ENCODE data around the gene PLIN3.
"Not testable (repeated sequence)": the region's sequence is repeated elsewhere in the genome, so short reads cannot be mapped to it uniquely, and the experiment has no call there.

Gene PLIN3

DNA sequence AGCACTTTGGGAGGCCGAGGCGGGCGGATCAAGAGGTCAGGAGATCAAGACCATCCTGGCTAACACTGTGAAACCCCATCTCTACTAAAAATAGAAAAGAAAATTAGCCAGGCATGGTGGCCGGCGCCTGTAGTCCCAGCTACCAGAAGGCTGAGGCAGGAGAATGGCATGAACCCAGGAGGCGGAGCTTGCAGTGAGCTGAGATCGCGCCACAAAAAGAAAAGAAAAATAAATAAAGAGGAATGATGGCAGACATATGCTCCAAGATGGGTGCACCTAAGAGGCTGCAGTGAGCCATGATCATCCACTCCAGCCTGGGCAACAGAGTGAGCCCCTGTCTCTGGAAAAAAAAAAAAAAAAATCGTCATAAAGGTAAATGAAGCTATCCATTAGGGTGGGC is 21.5 kb downstream of the PLIN3 start:
- DNase-seq, result not testable (repeated sequence)

DNA sequence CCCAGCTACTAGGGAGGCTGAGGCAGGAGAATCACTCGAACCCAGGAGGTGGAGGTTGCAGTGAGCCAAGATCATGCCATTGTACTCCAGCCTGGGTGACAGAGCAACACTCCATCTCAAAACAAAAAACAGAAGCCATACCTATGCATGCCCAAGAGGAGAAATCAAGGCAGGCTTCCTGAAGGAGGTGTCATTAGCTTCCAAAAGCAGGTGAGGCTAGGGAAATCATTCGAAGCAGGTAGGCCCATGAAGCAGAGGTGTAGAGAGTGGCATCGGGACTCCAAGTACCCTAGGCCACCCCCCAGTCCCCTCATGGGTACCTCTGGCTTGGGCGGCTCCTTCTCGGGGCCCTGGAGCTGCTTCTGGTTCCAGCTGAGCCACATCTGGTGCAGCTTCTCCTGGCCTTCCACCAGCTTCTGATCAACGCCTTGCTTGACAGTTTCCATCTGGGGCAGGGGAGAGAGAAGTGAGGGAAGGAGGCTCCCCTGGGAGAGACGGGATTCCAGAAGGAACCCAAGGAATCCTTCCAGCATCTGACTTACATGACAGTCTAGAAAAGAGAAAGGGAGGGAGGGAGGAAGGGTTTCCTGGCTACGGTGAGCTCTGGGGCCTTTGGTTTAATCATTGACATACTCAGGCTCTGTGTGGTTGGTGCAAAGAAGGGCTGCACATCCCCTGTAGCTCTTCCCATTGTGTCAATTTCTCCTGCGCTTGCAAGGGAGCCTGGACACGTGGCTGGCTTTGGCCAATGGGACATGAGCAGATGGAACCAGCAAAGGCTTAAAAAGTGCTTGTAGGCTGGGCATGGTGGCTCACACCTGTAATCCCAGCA is 22.9 kb downstream of the PLIN3 start:
- no peak for DNase-seq

DNA sequence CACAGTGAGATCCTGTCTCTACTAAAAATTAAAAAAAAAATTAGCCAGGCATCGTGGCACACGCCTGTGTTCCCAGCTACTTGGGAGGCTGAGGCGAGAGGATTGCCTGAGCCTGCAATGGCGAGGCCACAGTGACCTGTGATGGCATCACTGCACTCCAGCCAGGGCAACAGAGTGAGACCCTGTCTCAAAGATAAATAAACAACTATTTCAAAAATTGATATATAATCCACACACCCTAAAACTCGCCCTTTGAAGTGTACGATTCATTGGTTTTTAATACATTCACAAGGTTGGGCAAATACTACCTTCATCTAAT is 23.9 kb downstream of the PLIN3 start:
- no peak for DNase-seq

DNA sequence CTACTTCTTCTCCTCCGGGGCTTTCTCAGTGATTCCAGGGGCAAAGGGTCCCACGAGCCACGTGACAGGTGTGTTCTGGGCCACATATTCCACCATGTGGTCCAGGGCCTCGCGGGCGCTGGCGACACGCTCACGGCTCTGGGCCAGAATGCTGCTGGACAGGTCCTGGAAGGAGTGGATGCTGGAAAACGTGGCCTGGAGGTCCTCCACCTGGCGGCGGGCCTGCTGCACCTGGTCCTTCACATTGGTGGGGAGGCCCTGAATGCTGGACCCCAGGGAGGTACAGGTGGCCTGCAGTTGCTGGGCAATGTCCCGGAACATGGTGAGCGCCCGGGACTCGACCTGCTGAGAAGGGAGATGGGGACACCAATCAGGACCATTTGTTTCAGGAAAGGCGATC is 28.3 kb downstream of the PLIN3 start:
- no peak for DNase-seq

DNA sequence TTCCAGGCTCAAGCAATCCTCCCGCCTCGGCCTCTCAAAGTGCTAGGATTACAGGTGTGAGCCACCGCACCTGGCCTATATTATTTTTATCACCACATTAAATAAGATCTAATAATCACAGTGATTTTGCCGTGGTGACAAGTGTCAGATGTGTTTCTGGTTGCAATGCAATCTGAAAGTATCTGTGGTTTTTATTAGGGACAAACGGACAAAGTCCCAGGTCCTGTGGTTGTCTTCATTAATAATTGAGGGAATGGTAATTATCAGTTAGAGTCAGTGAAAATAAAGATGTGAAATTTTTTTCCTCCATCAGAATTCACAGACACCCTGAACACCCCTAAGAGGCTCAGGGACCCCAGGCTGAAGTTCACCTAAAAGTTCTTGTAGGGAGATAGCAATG is 34.7 kb downstream of the PLIN3 start:
- DNase-seq, result no peak

DNA sequence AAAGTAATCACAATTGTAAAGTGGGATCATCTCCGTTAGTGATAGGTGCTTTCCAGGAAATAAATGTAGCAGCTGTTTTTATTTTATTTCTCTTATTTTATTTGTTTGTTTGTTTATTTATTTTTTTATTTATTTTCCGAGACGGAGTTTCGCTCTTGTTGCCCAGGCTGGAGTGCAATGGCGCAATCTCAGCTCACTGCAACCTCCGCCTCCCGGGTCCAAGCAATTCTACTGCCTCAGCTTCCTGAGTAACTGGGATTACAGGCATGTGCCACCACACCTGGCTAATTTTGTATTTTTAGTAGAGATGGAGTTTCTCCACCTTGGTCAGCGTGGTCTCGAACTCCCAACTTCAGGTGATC is 35.5 kb downstream of the PLIN3 start:
- DNase-seq, result not testable (repeated sequence)

DNA sequence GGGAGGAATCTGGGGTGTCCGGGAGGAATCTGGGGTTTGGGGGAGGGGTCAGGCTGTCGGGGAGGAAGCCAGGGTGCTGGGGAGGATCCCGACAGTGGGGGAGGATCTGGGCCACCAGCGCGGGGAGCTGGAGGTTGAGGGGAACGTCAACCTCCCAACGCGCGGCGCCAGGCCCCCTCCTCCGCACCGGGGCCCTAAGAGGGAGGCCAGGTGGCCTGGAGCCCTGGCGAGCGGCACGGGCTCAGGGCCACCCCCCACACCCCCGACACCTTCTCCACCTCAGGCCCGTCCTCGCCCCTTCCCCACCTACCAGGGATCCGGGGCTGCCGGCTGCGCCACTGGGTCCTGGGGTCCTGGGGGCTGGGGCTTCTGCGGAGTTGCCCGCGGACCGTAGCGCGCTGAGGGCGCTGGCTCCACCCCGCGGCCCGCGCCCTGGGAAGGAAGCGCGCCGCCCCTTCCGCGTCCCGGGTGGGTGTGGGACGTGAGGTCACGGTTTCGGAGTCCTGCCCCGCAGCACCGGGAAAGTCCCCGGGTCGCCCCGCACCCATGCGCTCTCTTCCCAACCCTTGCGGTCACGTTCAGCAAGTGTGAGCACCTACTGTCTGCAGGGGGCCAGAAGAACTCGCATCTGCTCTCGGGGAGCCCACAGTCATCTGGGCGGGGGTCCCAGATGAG is 36.0 kb downstream of the PLIN3 start, which contains the start of gene TICAM1:
Gene TICAM1 (minus strand): TSS at position 409 of the 675 bp plus-strand sequence. CDS start 13,335 bp downstream, outside the sequence.
- DNase-seq, result peak; percentile 4 to 8

DNA sequence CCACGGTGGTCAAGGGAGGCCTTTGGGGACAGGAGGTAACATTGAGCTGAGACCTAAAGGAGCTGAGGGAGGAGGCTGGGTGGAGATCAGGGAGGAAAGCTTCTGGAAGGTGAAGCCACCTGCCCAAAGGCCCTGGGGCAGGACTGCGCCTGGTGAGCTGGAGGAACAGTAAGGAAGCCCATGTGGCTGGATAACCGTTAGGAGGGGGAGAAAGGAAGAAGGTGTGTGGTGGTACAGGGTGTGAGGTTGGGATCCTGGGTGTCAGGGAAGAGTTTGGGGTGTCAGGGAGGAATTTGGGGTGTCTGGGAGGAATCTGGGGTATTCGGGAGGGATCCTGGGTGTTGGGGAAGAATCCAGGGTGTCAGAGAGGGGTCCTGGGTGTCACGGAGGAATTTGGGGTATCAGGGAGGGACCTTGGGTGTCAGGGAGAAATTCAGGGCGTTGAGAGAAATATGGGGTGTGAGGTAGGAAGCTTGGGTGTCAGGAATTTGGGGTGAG is 36.6 kb downstream of the PLIN3 start:
- no peak for DNase-seq

DNA sequence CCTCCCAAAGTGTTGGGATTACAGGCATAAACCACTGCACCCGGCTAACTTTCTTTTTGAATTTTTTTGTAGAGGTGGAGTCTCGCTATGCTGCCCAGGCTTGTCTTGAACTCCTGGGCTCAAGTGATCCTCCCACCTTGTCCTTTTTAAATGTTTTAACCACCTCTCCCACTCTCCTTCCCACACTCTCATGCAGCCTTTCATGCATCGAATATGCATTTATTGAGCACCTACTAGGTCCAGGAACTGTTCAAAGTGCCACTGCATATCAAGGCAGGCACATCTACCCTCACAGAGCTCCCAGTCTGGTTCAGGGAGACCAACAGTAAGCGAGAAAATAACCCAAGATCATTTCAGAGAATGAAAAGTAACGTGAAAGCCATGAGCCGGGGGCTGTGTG is 37.1 kb downstream of the PLIN3 start:
- no peak for DNase-seq

DNA sequence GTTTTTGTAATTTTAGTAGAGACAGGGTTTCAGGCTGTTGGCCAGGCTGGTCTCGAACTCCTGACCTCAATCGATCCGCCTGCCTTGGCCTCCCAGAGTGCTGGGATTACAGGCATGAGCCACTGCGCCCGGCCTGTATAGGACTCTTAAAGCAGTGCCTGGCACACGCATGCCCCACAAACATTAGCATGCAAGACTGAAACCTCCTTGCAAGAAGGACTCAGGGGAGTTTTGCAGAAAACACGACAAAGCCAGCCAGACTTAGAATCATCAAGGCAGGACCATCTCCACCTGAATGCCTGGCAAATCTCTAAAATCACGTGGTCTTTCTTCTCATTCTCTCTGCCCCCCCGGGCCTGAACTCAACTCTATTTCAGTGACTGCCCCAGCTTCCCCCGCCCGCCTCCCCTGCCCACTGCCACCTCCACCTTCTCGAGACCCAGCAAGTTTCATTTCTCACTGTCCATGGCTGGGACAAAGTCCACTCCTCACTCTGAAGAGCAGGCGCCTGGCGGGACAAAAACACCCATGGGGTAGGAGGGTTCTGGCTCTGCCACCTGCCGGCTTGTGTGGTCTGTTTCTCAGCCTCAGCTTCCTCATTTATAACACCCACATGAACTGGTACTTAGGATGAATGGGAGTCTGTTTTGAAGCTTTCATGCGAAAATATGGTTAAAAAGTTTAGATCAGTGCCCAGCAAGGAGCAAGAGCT is 38.3 kb downstream of the PLIN3 start:
- no peak for DNase-seq

DNA sequence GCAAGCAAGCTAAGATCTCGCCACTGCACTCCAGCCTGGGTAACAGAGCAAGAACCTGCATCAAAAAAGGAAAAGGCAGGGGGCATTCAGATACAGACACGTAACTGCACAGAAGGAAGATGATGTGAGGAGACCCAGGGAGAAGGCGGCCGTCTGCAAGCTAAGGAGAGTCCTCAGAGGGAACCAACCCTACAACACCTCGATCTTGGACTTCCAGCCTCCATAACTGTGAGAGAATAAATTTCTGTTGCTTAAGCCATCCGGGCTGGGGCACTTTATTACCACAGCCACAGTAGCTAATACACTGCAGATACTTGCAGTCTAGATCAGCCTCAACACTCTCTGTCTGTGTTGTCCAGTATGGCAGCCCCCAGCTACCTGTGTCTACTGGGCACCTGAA is 43.9 kb downstream of the PLIN3 start:
- no peak for DNase-seq

DNA sequence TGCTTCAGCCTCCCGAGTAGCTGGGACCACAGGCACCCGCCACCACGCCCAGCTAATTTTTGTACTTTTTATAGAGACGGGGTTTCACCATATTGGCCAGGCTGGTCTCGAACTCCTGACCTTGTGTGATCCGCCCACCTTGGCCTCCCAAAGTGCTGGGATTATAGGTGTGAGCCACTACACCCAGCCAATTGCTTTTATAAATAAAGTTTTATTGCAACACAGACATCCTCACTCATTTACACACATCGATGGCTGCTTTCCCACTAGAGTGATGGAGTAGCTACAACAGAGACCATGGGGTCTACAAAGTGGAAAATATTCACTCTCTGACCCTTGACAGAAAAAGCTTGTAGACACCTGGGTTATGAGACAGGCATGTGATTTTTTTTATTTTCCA is 45.1 kb downstream of the PLIN3 start:
- DNase-seq, result not testable (repeated sequence)

DNA sequence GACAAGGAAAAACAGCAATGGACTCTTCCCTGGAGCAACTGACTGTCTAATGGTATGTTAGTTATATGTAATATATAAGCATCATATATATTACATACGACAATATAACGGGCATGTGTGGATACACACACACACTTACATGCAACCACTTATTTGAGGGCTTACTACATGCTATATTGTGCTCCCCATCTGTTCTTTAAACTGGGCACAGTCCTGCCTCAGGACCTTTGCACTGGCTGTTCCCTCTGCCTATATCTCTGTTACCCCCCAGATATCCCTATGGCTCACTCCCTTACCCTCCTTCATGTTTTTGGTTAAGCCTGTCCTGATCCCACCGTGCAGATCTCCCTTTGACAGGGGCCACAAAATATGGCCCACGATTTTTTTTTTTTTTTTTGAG is 46.2 kb downstream of the PLIN3 start:
- no peak for DNase-seq

DNA sequence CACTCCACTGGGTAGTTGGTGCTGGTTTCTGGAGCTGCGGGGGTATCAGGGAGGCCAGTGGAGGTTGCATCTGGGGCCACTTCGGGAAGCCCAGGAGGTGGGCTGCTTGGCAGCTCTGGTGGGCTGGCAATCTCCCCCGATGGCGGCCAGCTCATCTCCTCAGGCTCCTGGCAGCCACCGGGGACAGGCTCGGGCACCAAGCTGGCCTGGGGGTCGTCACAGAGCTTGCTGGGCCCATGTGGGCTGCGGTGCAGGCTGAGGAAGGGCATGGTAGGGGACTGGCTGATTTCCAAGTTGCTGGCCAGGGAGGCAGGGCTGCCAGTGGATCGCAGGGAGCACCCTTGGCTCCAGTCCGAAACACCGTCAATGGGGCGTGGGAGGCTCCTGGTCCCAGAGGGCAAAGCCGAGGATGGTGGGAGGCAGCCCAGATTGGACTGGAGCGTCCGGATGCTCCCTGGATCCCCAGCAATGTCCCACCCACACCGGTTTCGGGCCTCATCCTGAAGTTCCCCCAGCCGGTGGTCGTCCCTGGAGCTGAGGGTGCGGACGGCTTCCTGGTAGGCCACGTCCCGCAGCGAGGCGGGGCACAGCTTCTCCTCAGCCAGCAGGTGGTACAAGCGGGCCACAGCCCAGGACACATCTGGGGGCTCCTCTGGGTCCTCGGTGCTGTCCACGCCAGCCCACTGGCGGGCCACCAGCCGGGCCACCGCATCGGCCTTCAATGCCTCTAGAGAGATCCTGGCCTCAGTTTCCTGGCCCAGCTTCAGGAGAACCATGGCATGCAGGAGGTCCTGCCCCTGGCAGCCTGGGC is 49.8 kb downstream of the PLIN3 start:
- DNase-seq, result no peak

DNA sequence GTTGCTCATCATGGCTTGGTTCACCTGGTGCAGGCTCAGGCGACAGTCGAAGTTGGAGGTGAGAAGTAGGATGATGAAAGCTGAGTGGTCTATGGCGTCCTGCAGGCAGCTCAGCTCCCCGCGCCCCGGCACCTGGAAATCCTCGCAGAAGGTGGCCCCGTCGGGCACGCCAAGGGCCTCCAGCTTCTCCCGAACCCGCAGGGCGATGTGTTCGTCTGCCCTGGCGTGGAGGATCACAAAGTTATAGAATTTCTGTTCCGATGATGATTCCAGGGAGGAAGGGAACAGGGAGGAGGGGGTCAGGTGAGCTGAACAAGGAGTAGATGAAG is 50.6 kb downstream of the PLIN3 start:
- DNase-seq, result no peak

DNA sequence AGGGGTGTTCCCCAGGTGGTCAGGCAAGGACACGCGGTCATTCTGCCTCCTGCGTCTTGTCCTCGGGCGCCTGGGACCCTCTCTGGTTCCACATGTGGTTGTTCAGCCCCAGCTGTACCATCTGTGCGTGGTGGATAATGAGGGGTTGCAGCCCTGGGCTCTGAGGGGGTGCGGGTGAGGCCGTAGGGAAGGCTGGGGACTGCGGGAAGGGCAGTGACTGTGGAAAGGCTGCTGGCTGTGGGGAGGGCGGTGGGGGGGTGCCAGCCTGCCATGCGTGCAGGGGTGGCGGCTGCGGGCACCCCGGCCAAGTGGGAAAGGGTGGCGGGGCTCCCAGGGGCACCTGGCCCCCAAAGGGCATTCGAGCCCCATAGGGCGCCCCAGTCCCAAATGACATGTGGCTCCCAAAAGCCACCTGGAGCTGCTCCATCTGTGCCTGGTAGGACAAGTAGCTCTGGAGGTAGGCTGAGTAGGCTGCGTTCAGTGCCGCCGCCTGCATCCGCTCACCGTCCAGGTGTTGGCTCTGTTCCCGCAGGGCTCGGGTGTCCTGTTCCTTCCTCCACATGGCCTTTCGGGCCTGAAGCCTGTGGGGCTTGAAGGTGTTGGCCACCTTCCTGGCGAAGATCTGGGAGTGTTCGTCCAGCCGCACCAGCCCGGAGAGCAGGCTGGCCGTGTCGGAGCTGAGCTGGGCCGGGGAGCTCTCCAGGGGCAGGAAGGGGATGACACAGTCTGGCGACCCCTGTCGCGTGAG is 51.1 kb downstream of the PLIN3 start:
- no peak for DNase-seq

DNA sequence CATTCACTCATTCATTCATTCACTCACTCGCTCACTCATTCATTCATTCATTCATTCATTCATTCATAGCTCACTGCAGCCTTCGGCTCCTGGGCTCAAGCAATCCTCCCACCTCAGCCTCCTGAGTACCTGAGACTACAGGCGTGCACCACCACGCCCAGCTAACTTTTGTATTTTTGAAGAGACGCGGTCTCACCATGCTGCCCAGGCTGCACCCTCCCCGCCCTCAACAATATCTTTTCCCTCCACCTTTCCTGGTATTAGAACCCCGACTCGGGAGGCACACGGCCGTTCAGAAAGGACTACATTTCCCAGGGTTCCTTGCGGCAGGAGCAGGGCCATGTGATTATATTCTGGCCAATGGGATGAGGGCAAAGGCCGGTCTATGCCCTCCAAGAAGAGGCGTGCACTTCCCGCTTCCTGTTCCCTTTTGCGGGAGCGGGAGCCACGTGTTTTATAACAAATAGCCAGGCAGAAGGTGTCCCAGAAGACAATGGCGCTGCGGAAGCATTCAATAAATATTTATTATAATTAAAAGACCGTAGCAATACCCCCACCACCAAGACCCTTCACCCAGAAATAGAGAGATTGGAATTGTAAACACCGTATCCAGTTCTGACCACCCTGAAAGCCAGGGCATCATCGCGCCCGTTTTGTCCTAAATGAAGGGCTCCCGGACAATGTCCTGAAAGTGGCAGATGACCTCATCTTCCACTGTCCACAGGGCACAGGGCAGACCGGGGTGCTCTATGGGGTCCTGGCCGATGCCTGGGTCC is 51.9 kb downstream of the PLIN3 start:
- DNase-seq, result peak; percentile 80 to 84

DNA sequence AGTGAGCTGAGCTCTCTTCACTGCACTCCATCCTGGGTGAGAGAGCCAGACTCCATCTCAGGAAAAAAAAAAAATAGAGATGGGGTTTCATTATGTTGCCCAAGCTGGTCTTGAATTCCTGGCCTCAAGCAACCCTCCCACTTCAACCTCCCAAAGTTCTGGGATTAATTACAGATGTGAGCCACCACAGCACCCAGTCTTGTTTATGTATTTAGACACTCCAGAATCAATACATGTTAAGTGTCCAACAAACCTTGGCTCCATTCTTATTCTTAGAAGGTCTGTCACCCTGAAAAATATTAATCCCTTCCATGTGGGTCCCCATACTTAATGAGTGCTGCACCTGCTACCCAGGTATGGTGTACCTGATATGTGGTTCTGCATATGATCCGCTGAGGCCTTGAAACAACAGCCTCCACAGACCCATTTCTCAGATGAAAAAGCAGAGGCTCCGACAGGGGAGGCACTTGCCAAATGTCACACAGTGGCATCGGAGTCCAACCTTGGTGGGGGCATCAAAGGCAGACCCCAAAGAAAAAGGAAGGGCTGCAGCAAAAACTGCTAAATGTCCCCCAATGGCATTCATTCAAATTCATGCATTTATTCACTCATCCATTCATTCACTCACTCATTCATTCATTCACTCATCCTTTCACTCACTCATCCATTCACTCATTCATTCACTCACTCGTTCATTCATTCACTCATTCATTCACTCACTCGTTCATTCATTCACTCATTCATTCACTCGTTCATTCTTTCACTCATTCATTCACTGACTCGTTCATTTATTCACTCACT is 52.6 kb downstream of the PLIN3 start:
- no peak for DNase-seq

DNA sequence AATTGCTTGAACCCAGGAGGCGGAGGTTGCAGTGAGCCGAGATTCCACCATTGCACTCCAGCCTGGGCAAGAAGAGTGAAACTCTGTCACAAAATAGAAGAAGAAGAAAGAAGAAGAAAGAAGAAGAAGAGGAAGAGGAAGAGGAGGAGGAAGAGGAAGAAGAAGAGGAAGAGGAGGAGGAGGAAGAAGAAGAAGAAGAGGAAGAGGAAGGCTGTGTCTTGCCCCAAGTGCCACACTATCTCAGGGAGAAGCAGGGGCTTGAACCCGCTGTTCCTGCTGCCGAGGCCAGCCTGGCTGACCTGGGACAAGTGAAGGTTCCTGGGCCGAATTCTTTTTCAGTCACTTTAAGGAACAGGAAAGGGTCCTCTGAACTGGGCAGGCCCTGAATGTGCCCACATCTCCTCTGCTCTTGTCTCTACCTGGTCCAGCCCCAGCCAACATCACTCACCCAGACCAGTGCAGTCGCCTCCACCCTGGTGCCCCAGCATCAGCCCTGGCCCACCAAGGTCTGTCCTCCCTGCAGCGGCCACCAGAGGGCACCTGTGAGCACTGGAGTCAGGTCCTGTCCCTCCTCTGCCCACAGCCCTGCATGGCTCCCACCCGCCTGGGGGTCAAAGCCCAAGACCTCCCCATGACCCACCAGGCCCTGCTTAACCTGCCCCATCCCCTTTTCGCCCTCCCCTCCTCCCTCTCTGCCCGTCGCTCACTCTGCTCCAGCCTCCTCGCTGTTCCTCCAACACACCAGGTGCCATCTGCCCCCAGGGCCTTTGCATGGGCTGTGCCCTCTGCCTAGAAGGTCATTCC is 55.9 kb downstream of the PLIN3 start:
- DNase-seq, result peak in 1 of 2 experiments; percentile 33

DNA sequence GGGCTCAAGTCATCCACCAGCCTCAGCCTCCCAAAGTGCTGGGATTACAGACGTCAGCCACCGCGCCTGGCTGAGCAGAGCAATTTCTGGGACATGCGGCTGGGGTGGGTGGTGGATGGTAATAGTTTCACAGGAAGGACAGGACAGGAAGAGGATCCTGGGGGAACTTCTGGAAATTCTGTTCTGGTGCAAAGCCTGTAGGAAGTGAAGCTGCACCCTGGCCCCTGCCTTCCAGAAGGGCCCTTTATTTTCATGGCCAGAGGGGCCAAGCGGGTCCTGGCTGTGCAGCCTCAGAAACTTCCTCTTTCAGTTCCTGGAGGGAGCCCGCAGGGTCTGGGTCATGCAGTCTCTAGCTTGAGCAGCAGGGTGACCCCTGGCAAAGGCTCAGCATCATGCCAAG is 60.3 kb downstream of the PLIN3 start:
- DNase-seq, result no peak
